Aorta (tissue), 5 donors: ENCODE results near the gene CEP152. TPM values are rescaled to one million over a fixed set of nuclear protein-coding genes. Genes with fewer than 3 reads are reported as not detected.

Experiments used
- ATAC-seq: fragments of 200-7000 bp; cut with Tn5 transposase; one replicate; pipeline ENCODE4 v1.9.1; 2022; ENCODE audit warnings: moderate library complexity; ENCODE audit not compliant: low FRiP score
- DNase-seq, 2 donors: peaks; one replicate each; pipeline ENCODE4 v3.0.0-alpha.2; 2020
- H3K27ac ChIP-seq, 2 donors: one replicate each; pipeline ENCODE4 v1.5.1; 2013; ENCODE audit warnings: low read length in 2 of 2, mild to moderate bottlenecking in 2 of 2, moderate library complexity in 2 of 2, control low read depth in 1 of 2, inconsistent platforms in 1 of 2, low read depth in 1 of 2
- H3K27me3 ChIP-seq, 2 donors: one replicate each; pipeline ENCODE4 v1.6.1; 2013; ENCODE audit warnings: control low read depth in 1 of 2, low read length in 1 of 2, mild to moderate bottlenecking in 1 of 2, moderate library complexity in 1 of 2; ENCODE audit not compliant: insufficient read depth in 2 of 2, control insufficient read depth in 1 of 2
- H3K36me3 ChIP-seq, 2 donors: one replicate each; pipeline ENCODE4 v1.6.1; 2013; ENCODE audit warnings: control low read depth in 1 of 2, low read length in 1 of 2, mild to moderate bottlenecking in 1 of 2; ENCODE audit not compliant: insufficient read depth in 2 of 2, control insufficient read depth in 1 of 2
- H3K4me1 ChIP-seq, 2 donors: one replicate each; pipeline ENCODE4 v1.6.1; 2013; ENCODE audit warnings: low read length in 2 of 2, control low read depth in 1 of 2, mild to moderate bottlenecking in 1 of 2, moderate library complexity in 1 of 2; ENCODE audit not compliant: insufficient read depth in 2 of 2, control insufficient read depth in 1 of 2
- H3K4me3 ChIP-seq, 2 donors: one replicate each; pipeline ENCODE4 v1.5.1; 2013; ENCODE audit warnings: low read length in 2 of 2, control low read depth in 1 of 2, mild to moderate bottlenecking in 1 of 2
- H3K9me3 ChIP-seq: one replicate; pipeline ENCODE4 v1.6.1; 2013; ENCODE audit warnings: mild to moderate bottlenecking, low read length; ENCODE audit not compliant: control insufficient read depth
- WGBS, 2 donors: extraction: QIAGEN DNeasy Blood & Tissue Kit; methylation state at CpG; one replicate each; pipeline ENCODE4 v1.1.7; 2013; 5-methylcytosine and 5-hydroxymethylcytosine counted together
- intact Hi-C, 2 donors: fragments of 100-400 bp; cut with DNase I; formaldehyde crosslinking; loops; one replicate each; pipeline versions ENCODE4 v1.14.2 to v1.15.0; 2022
- polyA plus RNA-seq, 2 donors: library from polyadenylated mRNA; stranded (reverse); fragments of 200-250 nt; gene quantifications; one replicate each; pipeline ENCODE4 v1.2.3, GENCODE V29; 2013
- total RNA-seq, 2 donors: library from RNA; stranded (reverse); fragmentation: NEBNext Ultra II Directional; extraction: Animal tissue kit (Norgen Biotek cat#: 25700); gene quantifications; one replicate each; pipeline ENCODE4 v1.2.1, GENCODE V29; 2021
- donor health status: healthy with polysubstance abuse.
- donor health status: Bipolar disorder and iron deficiency.
- donor health status: DM: no; HTN: no; CAD: no.
- donor health status: DM: no; HTN: no; CAD: no.
- donor health status: DM: yes; HTN: yes; CAD: no.

The CEP152 gene
- total and polyA plus RNA-seq, 4 donors = 0.75 to 7.6 (median 3.6) TPM

GRCh38 chr15:48774484-48774883 is 36.4 kb downstream of the CEP152 start:
- H3K9me3 ChIP-seq = no peaks in the 10 kb centered on the region
- ATAC-seq (no peak), DNase-seq (no peak)
- H3K27me3 ChIP-seq = no peaks in the 10 kb centered on the region
- intact Hi-C loops = no loop called here
- H3K27ac ChIP-seq = no peak overlapping the region
- WGBS, 2 donors = 97 to 100% methylated on average over 1 of the region's 1 CpG
- H3K36me3 ChIP-seq = no peaks in the 10 kb centered on the region
- H3K4me3 ChIP-seq = no peak overlapping the region
- peaks cover 0 to 4% of the 10 kb centered on the region in 2 donors for H3K4me1 ChIP-seq

- WGBS, 2 donors = 88 to 94% methylated on average over 4 of the region's 4 CpGs
Measured at GRCh38 chr15:48766196-48766595, 44.7 kb downstream of the CEP152 start.

DNA sequence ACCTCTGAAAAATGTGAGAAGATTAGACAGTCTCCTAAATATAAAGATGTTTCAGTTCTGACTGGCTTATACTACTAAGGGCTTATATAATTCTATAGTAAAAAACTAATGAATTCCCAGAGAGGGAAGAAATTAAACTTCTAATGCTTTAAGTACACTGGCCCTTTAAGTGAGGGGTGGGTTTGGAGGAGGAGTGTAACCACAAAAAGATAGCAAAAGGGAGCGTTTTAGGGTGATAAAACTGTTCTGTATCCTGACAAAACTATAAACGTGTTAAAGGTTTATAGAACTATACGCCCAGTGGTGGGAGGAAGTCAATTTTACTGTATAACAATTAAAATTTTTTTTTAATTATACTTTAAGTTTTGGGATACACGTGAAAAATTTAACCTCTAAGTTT is 45.8 kb downstream of the CEP152 start:
- no peaks in the 10 kb centered on the region for H3K9me3 ChIP-seq
- no peak overlapping the region for H3K27ac ChIP-seq
- no peaks in the 10 kb centered on the region for H3K36me3 ChIP-seq
- H3K4me3 ChIP-seq = no peak overlapping the region
- 86 to 87% methylated on average over 4 of the region's 4 CpGs for WGBS, 2 donors
- no peaks in the 10 kb centered on the region for H3K4me1 ChIP-seq
- intact Hi-C loops = no loop called here
- no peaks in the 10 kb centered on the region for H3K27me3 ChIP-seq
- ATAC-seq (no peak), DNase-seq (no peak)

More at GRCh38 chr15:48766196-48766595, 44.7 kb downstream of the CEP152 start:
- Histone ChIP-seq H3K27me3 (no peaks in the 10 kb centered on the region), H3K36me3 (no peaks in the 10 kb centered on the region), H3K9me3 (no peaks in the 10 kb centered on the region), H3K27ac (no peak overlapping the region), H3K4me3 (no peak overlapping the region), H3K4me1 (no peaks in the 10 kb centered on the region)
- intact Hi-C loops = no loop called here
- DNase-seq (no peak), ATAC-seq (no peak)

- Histone ChIP-seq H3K36me3 (no peaks in the 10 kb centered on the region), H3K4me3 (no peak overlapping the region), H3K9me3 (no peaks in the 10 kb centered on the region), H3K27ac (no peak overlapping the region), H3K4me1 (no peaks in the 10 kb centered on the region), H3K27me3 (no peaks in the 10 kb centered on the region)
- intact Hi-C loops = no loop called here
- DNase-seq (no peak), ATAC-seq (no peak)
- WGBS, 2 donors = 97 to 98% methylated on average over 2 of the region's 2 CpGs
Measured at GRCh38 chr15:48761393-48762158, 49.3 kb downstream of the CEP152 start.

GRCh38 chr15:48759921-48760320 is 50.9 kb downstream of the CEP152 start:
- WGBS, 2 donors = 80 to 92% methylated on average over 1 of the region's 1 CpG
- DNase-seq = no peak
- H3K4me1 ChIP-seq = no peaks in the 10 kb centered on the region
- H3K27me3 ChIP-seq = no peaks in the 10 kb centered on the region
- no peak overlapping the region for H3K27ac ChIP-seq
- no peak overlapping the region for H3K4me3 ChIP-seq
- no peaks in the 10 kb centered on the region for H3K36me3 ChIP-seq
- intact Hi-C loops = no loop called here
- no peaks in the 10 kb centered on the region for H3K9me3 ChIP-seq
- no peak for ATAC-seq

DNA sequence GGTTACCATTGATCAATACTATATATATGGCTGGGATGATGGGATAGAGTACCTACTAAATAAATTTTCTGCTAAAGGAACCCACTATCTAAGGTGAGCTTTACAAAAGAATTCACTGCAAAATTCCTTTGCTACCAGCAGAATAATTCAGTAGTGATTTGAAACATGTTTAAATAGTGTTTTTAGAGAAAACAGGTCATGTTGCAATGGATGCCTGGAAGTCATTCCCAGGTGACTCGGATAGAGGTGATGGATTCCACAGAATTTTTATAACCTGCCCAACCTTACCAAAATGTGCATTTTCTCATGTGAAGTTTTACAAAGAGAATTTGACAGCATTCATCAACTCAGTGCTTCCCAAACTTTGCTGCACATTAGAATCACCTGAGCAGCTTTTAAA is 53.2 kb downstream of the CEP152 start:
- intact Hi-C loops = no loop called here
- H3K9me3 ChIP-seq = no peaks in the 10 kb centered on the region
- DNase-seq (no peak), ATAC-seq (no peak)
- H3K36me3 ChIP-seq = no peaks in the 10 kb centered on the region
- H3K4me3 ChIP-seq = no peak overlapping the region
- H3K4me1 ChIP-seq = no peaks in the 10 kb centered on the region
- H3K27ac ChIP-seq = no peak overlapping the region
- 86 to 90% methylated on average over 1 of the region's 1 CpG for WGBS, 2 donors
- H3K27me3 ChIP-seq = no peaks in the 10 kb centered on the region

GRCh38 chr15:48754011-48754410 is 56.9 kb downstream of the CEP152 start:
- Histone ChIP-seq H3K9me3 (no peaks in the 10 kb centered on the region), H3K27me3 (no peaks in the 10 kb centered on the region), H3K36me3 (no peaks in the 10 kb centered on the region), H3K4me1 (no peaks in the 10 kb centered on the region), H3K27ac (no peak overlapping the region), H3K4me3 (no peak overlapping the region)
- DNase-seq = no peak
- no peak for ATAC-seq
- WGBS, 2 donors = 97 to 98% methylated on average over 3 of the region's 3 CpGs
- intact Hi-C loops = no loop called here

DNA sequence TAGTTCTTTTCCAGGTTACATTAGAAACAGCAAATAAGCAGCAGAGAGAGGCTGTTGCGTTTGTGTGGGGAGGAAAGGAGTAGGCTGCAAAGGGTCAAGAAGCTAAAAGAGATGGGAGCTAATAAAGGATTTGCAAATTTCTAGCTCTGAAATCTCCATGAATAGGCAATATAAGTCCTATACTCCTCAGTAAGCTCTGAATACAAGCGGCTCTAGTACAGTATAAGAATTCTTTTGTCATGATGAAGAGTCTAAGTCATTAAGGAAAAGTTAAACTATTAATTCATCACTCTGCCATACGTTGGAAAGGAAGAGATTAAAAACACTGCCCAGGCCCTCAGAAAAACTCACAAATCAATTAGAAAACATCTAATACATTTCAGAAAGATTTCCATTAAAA is 59.3 kb downstream of the CEP152 start:
- intact Hi-C loops = no loop called here
- H3K9me3 ChIP-seq = no peaks in the 10 kb centered on the region
- WGBS, 2 donors = 68 to 74% methylated on average over 3 of the region's 3 CpGs
- no peak for DNase-seq
- no peak overlapping the region for H3K4me3 ChIP-seq
- no peak overlapping the region for H3K27ac ChIP-seq
- H3K4me1 ChIP-seq = no peaks in the 10 kb centered on the region
- no peaks in the 10 kb centered on the region for H3K27me3 ChIP-seq
- no peak for ATAC-seq
- H3K36me3 ChIP-seq = no peaks in the 10 kb centered on the region

- WGBS, 2 donors = 23 to 28% methylated on average over 1 of the region's 1 CpG
- intact Hi-C loops = no loop called here
Measured at GRCh38 chr15:48748535-48748934, 62.3 kb downstream of the CEP152 start.

More at GRCh38 chr15:48748535-48748934, 62.3 kb downstream of the CEP152 start:
- H3K27ac ChIP-seq = no peak overlapping the region
- no peaks in the 10 kb centered on the region for H3K36me3 ChIP-seq
- no peak for DNase-seq
- H3K4me1 ChIP-seq = no peaks in the 10 kb centered on the region
- H3K4me3 ChIP-seq = no peak overlapping the region
- no peak for ATAC-seq
- no peaks in the 10 kb centered on the region for H3K27me3 ChIP-seq
- H3K9me3 ChIP-seq = no peaks in the 10 kb centered on the region
